ENCODE measurements around the gene DDX59.

- no peak for TF ChIP-seq CTCF (IDR thresholded peaks at IDR 0.05)
- no peak for TF ChIP-seq POLR2A (IDR thresholded peaks at IDR 0.05)
Observed at GRCh38 chr1:200610846-200611245, 58.9 kb downstream of the DDX59 start.

Data from prostate gland (tissue), 2 donors.